Kidney (tissue), 14 donors: Measurements from ENCODE around the gene TES. TPM values are rescaled to one million over a fixed set of nuclear protein-coding genes. Genes with fewer than 3 reads are reported as not detected.

Source experiments
- DNase-seq, 5 donors: peaks; one replicate each; pipeline ENCODE4 v3.0.0-alpha.2; 2013 to 2020
- FAIRE-seq: peaks from 2 replicates; lab custom pipeline; 2012; peaks lifted over from hg19 to GRCh38; lab: Jason Lieb, UNC
- H3K27ac ChIP-seq, 2 donors: one replicate each; pipeline ENCODE4 v1.7.0; 2013; ENCODE audit warnings: low read depth in 2 of 2, low read length in 2 of 2, inconsistent platforms in 1 of 2
- H3K27me3 ChIP-seq: one replicate; pipeline ENCODE4 v1.7.1; 2013; ENCODE audit warnings: low read length, inconsistent platforms; ENCODE audit not compliant: control insufficient read depth, insufficient read depth
- H3K36me3 ChIP-seq, 3 donors: one replicate each; pipeline versions ENCODE4 v1.7.0 to v1.7.1; 2013; ENCODE audit warnings: low read length in 3 of 3, control low read depth in 1 of 3, inconsistent platforms in 1 of 3; ENCODE audit not compliant: insufficient read depth in 3 of 3, control insufficient read depth in 2 of 3
- H3K4me1 ChIP-seq, 3 donors: one replicate each; pipeline versions ENCODE4 v1.7.0 to v1.7.1; 2013; ENCODE audit warnings: low read length in 3 of 3, inconsistent platforms in 1 of 3, low read depth in 1 of 3; ENCODE audit not compliant: control insufficient read depth in 2 of 3, insufficient read depth in 2 of 3
- H3K4me3 ChIP-seq, 3 donors: one replicate each; pipeline versions ENCODE4 v1.7.0 to v1.8.1; 2013; ENCODE audit warnings: low read length in 3 of 3, control low read depth in 1 of 3, inconsistent platforms in 1 of 3
- H3K9ac ChIP-seq, 3 donors: one replicate each; pipeline versions ENCODE4 v1.7.0 to v1.7.1; 2013; ENCODE audit warnings: low read length in 3 of 3, control low read depth in 1 of 3, inconsistent platforms in 1 of 3
- H3K9me3 ChIP-seq, 3 donors: one replicate each; pipeline versions ENCODE4 v1.7.0 to v1.7.1; 2013; ENCODE audit warnings: low read length in 3 of 3, control low read depth in 1 of 3, inconsistent platforms in 1 of 3; ENCODE audit not compliant: control insufficient read depth in 2 of 3, insufficient read depth in 1 of 3
- intact Hi-C: fragments of 100-400 bp; cut with DNase I; formaldehyde crosslinking; loops from one replicate; pipeline ENCODE4 v1.11.1; 2022
- polyA plus RNA-seq: library from polyadenylated mRNA; stranded (reverse); fragments of 350-450 nt; fragmentation: Illumina TruSeq; extraction: RNeasy Lipid Tissue Mini Kit (QIAGEN cat#74804); gene quantifications from one replicate; pipeline ENCODE4 v1.2.3, GENCODE V29; 2014; ENCODE audit warnings: low read depth, low replicate concordance; ENCODE audit not compliant: insufficient read depth
- total RNA-seq: library from RNA; stranded (reverse); fragmentation: NEBNext Ultra II Directional; extraction: Animal tissue kit (Norgen Biotek cat#: 25700); gene quantifications from one replicate; pipeline ENCODE4 v1.2.1, GENCODE V29; 2021
- TF ChIP-seq, protein P1 (sequence below): IDR thresholded peaks from 3 replicates; pipeline ENCODE4 v1.5.1; 2012; ENCODE audit warnings: mild to moderate bottlenecking, moderate library complexity, borderline replicate concordance; ENCODE audit not compliant: insufficient read depth; ENCODE audit errors: extremely low read depth
- donor health status: control.
- donor health status: control.
- donor health status: control.
- donor health status: control.
- donor health status: control.
- donor health status: DM: yes; HTN: yes; CAD: no.
- donor health status: Normal renal cell carcinoma (clear cell type).

The TES gene
- total and polyA plus RNA-seq, 2 donors from 2014 or later = 21.5 to 108 TPM

DNA sequence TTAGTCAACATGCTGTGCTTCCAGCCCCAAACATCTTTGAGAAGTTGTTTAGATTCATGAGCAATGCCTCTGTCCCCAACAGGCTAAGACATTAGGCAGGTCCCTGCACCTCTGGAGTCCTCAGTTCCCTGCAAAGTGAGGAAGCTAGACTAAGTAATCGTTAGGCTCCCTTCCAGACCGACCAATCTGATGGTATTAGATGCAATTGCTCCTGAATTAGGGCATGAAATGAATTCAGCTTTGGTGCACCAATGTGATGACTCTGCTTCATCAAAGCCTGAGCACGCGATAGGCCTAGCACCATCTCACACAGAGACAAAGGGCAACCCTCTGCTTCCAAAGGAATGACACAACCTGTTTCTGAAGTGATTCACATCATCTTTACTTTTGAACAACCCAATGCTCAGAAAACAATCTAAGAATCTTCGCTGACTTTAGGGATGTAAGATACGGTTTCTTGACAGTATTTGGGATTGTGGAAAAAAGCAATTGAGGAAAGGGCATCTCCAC lies 723 bp upstream of the TES start:
- Histone ChIP-seq H3K36me3 (no peaks in the 10 kb centered on the region), H3K9ac (no peak overlapping the region), H3K9me3 (no peaks in the 10 kb centered on the region), H3K4me3 (peak overlapping the region in 2 of 3 donors; percentile 25 to 86), H3K27me3 (no peaks in the 10 kb centered on the region), H3K27ac (no peak overlapping the region), H3K4me1 (peaks cover 2 to 7% (median 2%) of the 10 kb centered on the region in 3 donors)
- TF ChIP-seq, protein P1, sequence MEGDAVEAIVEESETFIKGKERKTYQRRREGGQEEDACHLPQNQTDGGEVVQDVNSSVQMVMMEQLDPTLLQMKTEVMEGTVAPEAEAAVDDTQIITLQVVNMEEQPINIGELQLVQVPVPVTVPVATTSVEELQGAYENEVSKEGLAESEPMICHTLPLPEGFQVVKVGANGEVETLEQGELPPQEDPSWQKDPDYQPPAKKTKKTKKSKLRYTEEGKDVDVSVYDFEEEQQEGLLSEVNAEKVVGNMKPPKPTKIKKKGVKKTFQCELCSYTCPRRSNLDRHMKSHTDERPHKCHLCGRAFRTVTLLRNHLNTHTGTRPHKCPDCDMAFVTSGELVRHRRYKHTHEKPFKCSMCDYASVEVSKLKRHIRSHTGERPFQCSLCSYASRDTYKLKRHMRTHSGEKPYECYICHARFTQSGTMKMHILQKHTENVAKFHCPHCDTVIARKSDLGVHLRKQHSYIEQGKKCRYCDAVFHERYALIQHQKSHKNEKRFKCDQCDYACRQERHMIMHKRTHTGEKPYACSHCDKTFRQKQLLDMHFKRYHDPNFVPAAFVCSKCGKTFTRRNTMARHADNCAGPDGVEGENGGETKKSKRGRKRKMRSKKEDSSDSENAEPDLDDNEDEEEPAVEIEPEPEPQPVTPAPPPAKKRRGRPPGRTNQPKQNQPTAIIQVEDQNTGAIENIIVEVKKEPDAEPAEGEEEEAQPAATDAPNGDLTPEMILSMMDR = no peak
- no peak for DNase-seq
- intact Hi-C loops = no loop called here
- FAIRE-seq = no peak

DNA sequence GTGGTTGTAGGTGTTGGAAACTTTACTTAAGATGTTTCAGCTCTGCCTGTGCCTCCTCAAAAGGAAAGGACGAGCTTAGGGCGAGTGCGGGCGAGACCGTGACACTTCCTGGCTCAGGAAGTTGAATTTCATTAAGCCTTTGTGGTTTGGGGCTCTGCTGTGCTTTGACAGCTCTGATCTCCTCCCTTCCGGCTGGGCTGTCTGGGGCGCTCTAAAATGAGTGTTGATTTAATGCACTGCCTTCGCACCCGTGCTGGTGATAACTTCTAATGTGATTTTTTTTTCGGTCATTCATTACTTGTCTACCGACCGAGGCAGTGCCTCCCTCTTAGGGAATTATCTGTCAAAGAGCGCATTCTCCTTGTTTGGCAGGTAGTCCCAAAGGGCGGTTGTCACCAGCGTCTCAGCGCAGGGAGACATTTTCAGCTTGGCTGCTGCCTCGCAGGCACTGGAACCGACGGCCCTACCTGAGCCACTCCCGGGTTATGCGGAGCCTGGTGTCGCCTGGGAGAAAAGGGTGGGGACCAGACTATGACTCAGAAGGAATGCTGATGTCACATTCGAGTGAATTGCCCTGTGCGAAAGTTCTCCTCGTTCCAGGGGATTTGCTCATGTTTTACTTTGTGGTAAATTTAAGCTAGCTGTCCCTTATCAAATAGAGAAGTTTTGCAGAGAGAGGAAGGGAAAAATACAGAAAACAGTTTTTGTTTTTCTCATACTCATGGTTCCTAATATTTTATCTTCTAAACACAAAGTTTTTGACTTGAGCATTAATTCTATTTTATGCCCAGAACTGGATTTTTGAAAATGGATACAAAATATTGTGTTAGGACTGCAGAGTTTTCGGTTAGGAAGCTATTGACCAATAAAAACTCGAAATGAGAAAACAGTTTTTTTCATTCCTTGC lies 920 bp downstream of the TES start:
- Histone ChIP-seq H3K4me1 (peaks cover 2 to 7% (median 2%) of the 10 kb centered on the region in 3 donors), H3K27ac (peak overlapping the region; percentile 91 to 94), H3K9me3 (no peaks in the 10 kb centered on the region), H3K27me3 (no peaks in the 10 kb centered on the region), H3K9ac (peak overlapping the region; percentile 63 to 88 (median 87)), H3K36me3 (no peaks in the 10 kb centered on the region), H3K4me3 (peak overlapping the region; percentile 86 to 91 (median 86))
- TF ChIP-seq, protein P1 = no peak
- peak; percentile 80 to 91 (median 87) for DNase-seq
- peak; percentile 33 for FAIRE-seq
- intact Hi-C loops = no loop called here

DNA sequence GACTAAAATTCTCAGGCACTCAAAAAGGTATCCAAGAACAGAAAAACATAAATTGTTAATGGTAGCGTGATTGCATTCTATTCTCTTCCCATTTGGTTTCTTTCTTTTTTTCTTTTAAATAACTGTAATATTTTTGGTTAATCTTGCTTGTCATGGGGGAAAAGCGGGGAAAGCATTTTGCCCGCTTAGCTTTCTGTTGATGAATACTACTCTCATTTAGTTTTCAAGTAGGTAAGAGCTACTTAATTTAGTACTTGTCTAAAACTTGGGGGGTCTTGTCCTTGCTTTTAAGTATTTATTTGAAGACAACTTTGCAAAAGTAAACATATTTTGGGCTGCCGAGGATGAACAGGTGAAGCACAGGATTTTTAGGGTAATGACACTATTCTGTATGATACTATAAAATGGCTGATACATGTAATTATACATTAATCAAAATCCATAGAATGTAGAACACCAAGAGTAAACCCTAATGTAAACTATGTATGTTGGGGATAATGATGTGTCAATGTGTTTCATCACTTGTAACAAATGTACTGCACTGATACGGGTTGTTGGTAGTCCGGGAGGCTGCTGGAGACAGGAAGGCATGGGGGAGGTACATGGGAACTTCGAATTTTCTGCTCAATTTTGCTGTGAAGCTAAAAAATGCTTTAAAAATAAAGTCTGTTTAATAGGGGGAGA lies 1.7 kb downstream of the TES start:
- FAIRE-seq (no peak), DNase-seq (no peak)
- no peak overlapping the region for H3K9ac ChIP-seq
- peak overlapping the region in 1 of 2 donors; percentile 5 for H3K27ac ChIP-seq
- intact Hi-C loops = no loop called here
- peak overlapping the region in 2 of 3 donors; percentile 86 for H3K4me3 ChIP-seq
- H3K27me3 ChIP-seq = no peaks in the 10 kb centered on the region
- TF ChIP-seq, protein P1 = no peak
- peaks cover 2 to 7% (median 2%) of the 10 kb centered on the region in 3 donors for H3K4me1 ChIP-seq
- H3K9me3 ChIP-seq = no peaks in the 10 kb centered on the region
- no peaks in the 10 kb centered on the region for H3K36me3 ChIP-seq
